WERI-Rb-1 (cell line): ENCODE results near the gene RGS6.

Source experiments
- DNase-seq: peaks from one replicate; pipeline ENCODE4 v3.0.0-alpha.2; 2020
- H3K27ac ChIP-seq: fragments of 250-450 bp; sonication (Bioruptor Pico); 2 replicates; pipeline ENCODE4 v1.5.1; 2020; ENCODE audit warnings: mild to moderate bottlenecking, moderate library complexity
- H3K27me3 ChIP-seq: fragments of 250-450 bp; sonication (Bioruptor Pico); 2 replicates; pipeline ENCODE4 v1.5.1; 2021; ENCODE audit warnings: mild to moderate bottlenecking, low read depth, moderate library complexity; ENCODE audit not compliant: insufficient read depth, severe bottlenecking
- H3K36me3 ChIP-seq: fragments of 250-450 bp; sonication (Bioruptor Pico); 2 replicates; pipeline ENCODE4 v1.5.1; 2020; ENCODE audit warnings: mild to moderate bottlenecking, moderate library complexity
- H3K4me3 ChIP-seq: 2 replicates; pipeline ENCODE4 v1.5.1; 2011; ENCODE audit warnings: low read depth, mild to moderate bottlenecking, control low read depth, low read length
- H3K9me3 ChIP-seq: fragments of 250-450 bp; sonication (Bioruptor Pico); 2 replicates; pipeline ENCODE4 v1.5.1; 2021; ENCODE audit warnings: mild to moderate bottlenecking, moderate library complexity; ENCODE audit not compliant: severe bottlenecking
- TF ChIP-seq, protein P1 (sequence below): IDR thresholded peaks from 2 replicates; pipeline ENCODE4 v1.5.1; 2011; ENCODE audit warnings: low read depth, mild to moderate bottlenecking, control low read depth, inconsistent platforms, low read length

The RGS6 gene

DNA sequence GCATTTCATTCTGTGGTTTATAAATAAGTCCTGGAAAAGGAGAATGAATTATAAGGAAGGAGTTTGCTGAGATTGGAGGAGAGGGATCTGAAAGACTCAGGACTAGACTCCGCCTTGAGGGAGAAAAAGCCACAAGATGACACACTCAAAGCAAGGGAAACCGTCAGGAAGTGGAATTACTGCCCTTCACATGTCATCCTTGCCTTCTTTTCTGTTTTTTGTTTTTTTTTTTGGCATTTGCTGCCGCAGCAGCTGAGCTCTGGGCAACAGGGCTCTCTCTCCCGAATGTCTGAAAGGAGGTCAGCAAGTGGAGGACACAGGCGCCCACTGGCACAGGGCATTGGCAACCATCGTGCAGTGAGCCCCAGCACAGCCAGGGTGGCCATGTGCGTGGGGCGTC is 616.8 kb downstream of the RGS6 start:
- Histone ChIP-seq H3K4me3 (no peak overlapping the region), H3K9me3 (no peaks in the 10 kb centered on the region), H3K36me3 (no peaks in the 10 kb centered on the region), H3K27ac (no peak overlapping the region), H3K27me3 (no peaks in the 10 kb centered on the region)
- TF ChIP-seq, protein P1, sequence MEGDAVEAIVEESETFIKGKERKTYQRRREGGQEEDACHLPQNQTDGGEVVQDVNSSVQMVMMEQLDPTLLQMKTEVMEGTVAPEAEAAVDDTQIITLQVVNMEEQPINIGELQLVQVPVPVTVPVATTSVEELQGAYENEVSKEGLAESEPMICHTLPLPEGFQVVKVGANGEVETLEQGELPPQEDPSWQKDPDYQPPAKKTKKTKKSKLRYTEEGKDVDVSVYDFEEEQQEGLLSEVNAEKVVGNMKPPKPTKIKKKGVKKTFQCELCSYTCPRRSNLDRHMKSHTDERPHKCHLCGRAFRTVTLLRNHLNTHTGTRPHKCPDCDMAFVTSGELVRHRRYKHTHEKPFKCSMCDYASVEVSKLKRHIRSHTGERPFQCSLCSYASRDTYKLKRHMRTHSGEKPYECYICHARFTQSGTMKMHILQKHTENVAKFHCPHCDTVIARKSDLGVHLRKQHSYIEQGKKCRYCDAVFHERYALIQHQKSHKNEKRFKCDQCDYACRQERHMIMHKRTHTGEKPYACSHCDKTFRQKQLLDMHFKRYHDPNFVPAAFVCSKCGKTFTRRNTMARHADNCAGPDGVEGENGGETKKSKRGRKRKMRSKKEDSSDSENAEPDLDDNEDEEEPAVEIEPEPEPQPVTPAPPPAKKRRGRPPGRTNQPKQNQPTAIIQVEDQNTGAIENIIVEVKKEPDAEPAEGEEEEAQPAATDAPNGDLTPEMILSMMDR: no peak
- DNase-seq: no peak

DNA sequence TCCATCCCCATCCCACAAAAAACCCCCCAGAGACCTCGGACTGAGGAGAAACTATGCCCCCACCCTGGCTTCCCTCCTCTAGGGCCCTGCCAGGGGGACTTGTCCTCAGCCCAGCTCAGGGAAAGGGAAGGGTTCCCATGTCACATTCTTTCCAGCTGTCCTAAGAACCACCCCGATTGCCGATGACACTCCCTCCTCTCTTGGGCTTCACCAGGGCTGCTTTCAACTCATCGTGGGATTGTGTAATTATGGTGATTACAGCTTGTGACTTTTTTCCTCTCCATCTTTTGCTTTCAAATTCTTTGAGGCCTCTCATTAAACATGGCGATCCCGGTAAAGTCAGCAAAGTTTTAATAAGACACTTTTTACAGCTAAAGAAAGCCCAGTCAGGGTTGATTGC is 617.6 kb downstream of the RGS6 start:
- Histone ChIP-seq H3K9me3 (no peaks in the 10 kb centered on the region), H3K4me3 (no peak overlapping the region), H3K27ac (no peak overlapping the region), H3K36me3 (no peaks in the 10 kb centered on the region), H3K27me3 (no peaks in the 10 kb centered on the region)
- TF ChIP-seq, protein P1: no peak
- no peak for DNase-seq

DNA sequence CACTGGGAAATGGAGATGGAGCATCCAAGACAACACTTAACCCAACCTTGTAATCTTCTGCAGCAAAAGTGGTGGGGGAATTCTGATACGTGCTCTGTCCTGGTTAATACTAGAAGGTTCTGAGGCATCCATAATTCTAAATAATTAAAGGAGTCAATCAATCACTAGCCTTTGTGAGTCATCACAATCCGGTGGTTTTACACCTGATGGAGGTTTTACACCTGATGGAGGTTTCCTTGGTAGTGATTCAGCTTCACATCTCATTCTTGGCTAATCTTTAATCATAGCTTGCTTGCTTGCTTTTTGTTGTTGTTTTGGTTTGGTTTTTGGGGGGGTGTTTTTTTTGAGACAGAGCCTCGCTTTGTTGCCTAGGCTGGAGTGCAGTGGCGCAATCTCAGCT is 618.3 kb downstream of the RGS6 start:
- TF ChIP-seq, protein P1: no peak

GRCh38 chr14:72552236-72552635 is 620.0 kb downstream of the RGS6 start:
- no peak for DNase-seq
- no peaks in the 10 kb centered on the region for H3K36me3 ChIP-seq
- no peak overlapping the region for H3K4me3 ChIP-seq
- TF ChIP-seq, protein P1: no peak
- no peak overlapping the region for H3K27ac ChIP-seq
- H3K9me3 ChIP-seq: no peaks in the 10 kb centered on the region
- no peaks in the 10 kb centered on the region for H3K27me3 ChIP-seq

More for the DNA sequence above, 618.3 kb downstream of the RGS6 start:
- Histone ChIP-seq H3K27me3 (no peaks in the 10 kb centered on the region), H3K9me3 (no peaks in the 10 kb centered on the region), H3K36me3 (no peaks in the 10 kb centered on the region), H3K4me3 (no peak overlapping the region), H3K27ac (no peak overlapping the region)
- DNase-seq: no peak

DNA sequence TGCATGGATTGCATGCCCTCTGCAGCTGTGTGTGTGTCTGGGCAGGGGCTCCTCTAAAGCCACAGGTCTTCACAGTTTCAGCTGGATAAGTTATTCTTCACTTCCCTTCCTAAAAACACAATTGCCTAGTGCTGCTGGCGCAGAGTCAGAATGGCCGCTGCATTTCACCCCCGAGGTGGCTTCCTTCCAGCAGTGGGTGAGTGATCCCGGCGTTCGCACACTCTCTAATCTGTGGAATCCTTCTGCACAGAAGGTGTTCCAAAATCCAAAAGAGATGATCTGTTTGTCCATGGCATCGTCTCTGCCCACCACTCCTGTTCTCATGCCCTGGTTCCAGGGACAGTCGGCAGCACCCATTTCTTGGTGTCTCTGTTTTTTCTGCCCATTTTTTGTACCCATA is 620.9 kb downstream of the RGS6 start:
- Histone ChIP-seq H3K27ac (no peak overlapping the region), H3K27me3 (no peaks in the 10 kb centered on the region), H3K9me3 (no peaks in the 10 kb centered on the region), H3K4me3 (no peak overlapping the region), H3K36me3 (no peaks in the 10 kb centered on the region)
- TF ChIP-seq, protein P1: no peak
- DNase-seq: no peak

GRCh38 chr14:72553656-72554055 is 621.4 kb downstream of the RGS6 start:
- Histone ChIP-seq H3K27me3 (no peaks in the 10 kb centered on the region), H3K27ac (no peak overlapping the region), H3K36me3 (no peaks in the 10 kb centered on the region), H3K9me3 (no peaks in the 10 kb centered on the region), H3K4me3 (no peak overlapping the region)
- no peak for DNase-seq
- TF ChIP-seq, protein P1: no peak
